Cardiac fibroblast (primary cell): ENCODE results near the gene SHE.

ENCODE experiments used
- DNase-seq, 2 donors: peaks; one replicate each; pipeline versions ENCODE4 v3.0.0 to v3.0.0-alpha.2; 2010; ENCODE audit warnings: low read depth in 2 of 2
- H3K4me3 ChIP-seq, 2 donors: replicated peaks in 1 of 2; 1 replicate in 1 of 2; 2 replicates in 1 of 2; pipeline ENCODE4 v1.5.1; 2011; ENCODE audit warnings: low read depth in 2 of 2, low read length in 2 of 2, mild to moderate bottlenecking in 2 of 2, moderate library complexity in 1 of 2
- CTCF ChIP-seq: IDR thresholded peaks from one replicate; pipeline ENCODE4 v1.5.1; 2011; ENCODE audit warnings: low read depth, mild to moderate bottlenecking, low read length, inconsistent platforms

Gene SHE

GRCh38 chr1:154442006-154442740, 60.0 kb downstream of the SHE start:
- TF ChIP-seq CTCF: peak; percentile 29
- no peak overlapping the region for H3K4me3 ChIP-seq

GRCh38 chr1:154441241-154441888, 60.8 kb downstream of the SHE start:
- no peak overlapping the region for H3K4me3 ChIP-seq
- TF ChIP-seq CTCF: no peak
- no peak for DNase-seq

More at GRCh38 chr1:154442006-154442740, 60.0 kb downstream of the SHE start:
- DNase-seq: peak; percentile 43 to 72

- no peak for TF ChIP-seq CTCF
- H3K4me3 ChIP-seq: no peak overlapping the region
- DNase-seq: no peak
Observed at GRCh38 chr1:154440036-154440804, 62.0 kb downstream of the SHE start.

GRCh38 chr1:154436433-154436832, 65.8 kb downstream of the SHE start:
- TF ChIP-seq CTCF: no peak
- H3K4me3 ChIP-seq: no peak overlapping the region
- no peak for DNase-seq

- no peak overlapping the region for H3K4me3 ChIP-seq
- no peak for DNase-seq
- TF ChIP-seq CTCF: no peak
Observed at GRCh38 chr1:154435599-154436200, 66.5 kb downstream of the SHE start.

GRCh38 chr1:154434346-154435085, 67.7 kb downstream of the SHE start:
- no peak overlapping the region for H3K4me3 ChIP-seq
- no peak for TF ChIP-seq CTCF
- peak; percentile 85 to 93 for DNase-seq
